Testis (tissue), 2 donors: ENCODE data around the gene PGR.

Source experiments
- CTCF ChIP-seq, 3 experiments: fragments of 450-650 bp in 2 of 3; fragments of 200-600 bp in 1 of 3; sonication (generic) in 1 of 3; IDR thresholded peaks; one replicate each; pipeline ENCODE4 v1.5.1; 2016 to 2019; ENCODE audit warnings: antibody characterized with exemption in 3 of 3, mild to moderate bottlenecking in 2 of 3, moderate library complexity in 1 of 3
- POLR2A ChIP-seq: fragments of 450-650 bp; IDR thresholded peaks from one replicate; pipeline ENCODE4 v1.6.1; 2017; ENCODE audit warnings: antibody characterized with exemption, mild to moderate bottlenecking, moderate library complexity

- TF ChIP-seq CTCF (IDR thresholded peaks at IDR 0.05) (no peak), POLR2A (no peak)
These were observed 76.1 kb downstream of the PGR start for GRCh38 chr11:101053492-101053891.
